Measurements from ENCODE around the gene B3GNT9.

The B3GNT9 gene

GRCh38 chr16:67185651-67186134 lies 34.9 kb upstream of the B3GNT9 start:
- Histone ChIP-seq H3K4me3 (ENCODE audit: insufficient read depth, low read depth, low read length) (no peak overlapping the region), H3K27me3 (ENCODE audit: control insufficient read depth, insufficient read depth, low read length, poor library complexity, severe bottlenecking) (peaks cover 28% of the 10 kb centered on the region), H3K9me3 (ENCODE audit: control insufficient read depth, low read length) (no peaks in the 10 kb centered on the region), H3K36me3 (ENCODE audit: control insufficient read depth, insufficient read depth, low read length) (no peaks in the 10 kb centered on the region), H3K27ac (ENCODE audit: insufficient read depth, low read depth, low read length, poor library complexity, severe bottlenecking) (no peak overlapping the region), H3K4me1 (ENCODE audit: control insufficient read depth, insufficient read depth, low read length) (peaks cover 15% of the 10 kb centered on the region)
- 16 to 18% methylated on average over 12 of the region's 12 CpGs for WGBS, 2 experiments

GRCh38 chr16:67184995-67185650 lies 34.3 kb upstream of the B3GNT9 start:
- H3K4me3 ChIP-seq (ENCODE audit: insufficient read depth, low read depth, low read length) = peak overlapping the region; percentile 83
- H3K27ac ChIP-seq (ENCODE audit: insufficient read depth, low read depth, low read length, poor library complexity, severe bottlenecking) = no peak overlapping the region

GRCh38 chr16:67184453-67184994 lies 33.7 kb upstream of the B3GNT9 start:
- Histone ChIP-seq H3K27ac (ENCODE audit: insufficient read depth, low read depth, low read length, poor library complexity, severe bottlenecking) (no peak overlapping the region), H3K9me3 (ENCODE audit: control insufficient read depth, low read length) (no peaks in the 10 kb centered on the region), H3K36me3 (ENCODE audit: control insufficient read depth, insufficient read depth, low read length) (no peaks in the 10 kb centered on the region), H3K27me3 (ENCODE audit: control insufficient read depth, insufficient read depth, low read length, poor library complexity, severe bottlenecking) (peaks cover 29% of the 10 kb centered on the region), H3K4me3 (ENCODE audit: insufficient read depth, low read depth, low read length) (peak overlapping the region; percentile 83), H3K4me1 (ENCODE audit: control insufficient read depth, insufficient read depth, low read length) (peaks cover 15% of the 10 kb centered on the region)
- 12 to 14% methylated on average over 59 of the region's 59 CpGs for WGBS, 2 experiments

More at GRCh38 chr16:67184995-67185650, 34.3 kb upstream of the B3GNT9 start:
- no peaks in the 10 kb centered on the region for H3K9me3 ChIP-seq (ENCODE audit: control insufficient read depth, low read length)
- 21 to 24% methylated on average over 43 of the region's 43 CpGs for WGBS, 2 experiments
- no peaks in the 10 kb centered on the region for H3K36me3 ChIP-seq (ENCODE audit: control insufficient read depth, insufficient read depth, low read length)
- H3K27me3 ChIP-seq (ENCODE audit: control insufficient read depth, insufficient read depth, low read length, poor library complexity, severe bottlenecking) = peaks cover 28% of the 10 kb centered on the region
- H3K4me1 ChIP-seq (ENCODE audit: control insufficient read depth, insufficient read depth, low read length) = peaks cover 15% of the 10 kb centered on the region

DNA sequence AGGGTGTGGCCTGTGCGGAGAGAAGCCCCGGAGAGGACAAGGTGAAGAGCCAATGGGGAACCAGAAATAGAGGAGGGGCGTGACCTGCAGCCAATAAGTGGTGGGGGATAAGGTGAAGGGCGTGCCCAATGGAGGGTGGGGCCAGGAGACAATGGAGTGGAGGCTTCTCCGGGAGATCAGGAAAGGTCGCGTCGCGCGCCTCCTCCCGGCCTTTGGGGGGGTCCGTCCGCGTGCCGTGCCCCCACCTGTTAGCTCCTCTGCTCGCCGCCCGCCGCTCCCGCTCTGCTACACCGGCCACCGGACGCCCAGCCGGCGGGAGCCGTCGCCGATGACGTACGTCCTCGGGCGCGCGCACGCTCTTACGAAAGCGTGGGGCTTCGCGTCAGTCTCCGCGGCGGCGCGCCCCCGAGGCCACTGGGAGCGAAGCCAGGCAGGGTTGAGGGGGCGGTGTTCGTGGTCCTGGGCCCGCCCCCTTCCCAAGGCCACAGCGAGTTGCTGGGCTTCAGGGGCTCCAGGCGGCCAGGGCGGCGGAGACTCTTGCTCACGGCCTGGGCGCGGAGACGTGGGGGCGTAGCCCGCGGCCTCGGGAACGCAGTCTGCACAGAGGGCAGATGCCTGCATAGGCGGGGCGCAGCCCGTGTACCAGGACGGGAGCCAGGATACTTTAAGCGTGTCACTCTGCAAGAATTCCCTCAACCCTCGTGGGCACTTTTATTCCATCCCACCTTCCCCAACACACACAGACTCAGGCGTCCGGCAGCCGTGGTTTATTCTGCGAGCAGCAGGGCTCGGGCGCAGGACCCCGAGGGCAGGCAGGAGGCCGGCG lies 33.0 kb upstream of the B3GNT9 start, which contains the start of gene MATCAP1:
TSS of gene MATCAP1 (minus strand) at position 337 of the 826 bp plus-strand sequence. CDS start 3,353 bp downstream, outside the sequence.
- Histone ChIP-seq H3K36me3 (ENCODE audit: control insufficient read depth, insufficient read depth, low read length) (no peaks in the 10 kb centered on the region), H3K27me3 (ENCODE audit: control insufficient read depth, insufficient read depth, low read length, poor library complexity, severe bottlenecking) (peaks cover 35% of the 10 kb centered on the region), H3K4me3 (ENCODE audit: insufficient read depth, low read depth, low read length) (peak within 1 kb of the TSS; percentile 83), H3K9me3 (ENCODE audit: control insufficient read depth, low read length) (no peaks in the 10 kb centered on the region), H3K27ac (ENCODE audit: insufficient read depth, low read depth, low read length, poor library complexity, severe bottlenecking) (peak within 1 kb of the TSS; percentile 96), H3K4me1 (ENCODE audit: control insufficient read depth, insufficient read depth, low read length) (peaks cover 15% of the 10 kb centered on the region)
- WGBS, 2 experiments = 0 to 1% methylated on average over 77 of the region's 77 CpGs

DNA sequence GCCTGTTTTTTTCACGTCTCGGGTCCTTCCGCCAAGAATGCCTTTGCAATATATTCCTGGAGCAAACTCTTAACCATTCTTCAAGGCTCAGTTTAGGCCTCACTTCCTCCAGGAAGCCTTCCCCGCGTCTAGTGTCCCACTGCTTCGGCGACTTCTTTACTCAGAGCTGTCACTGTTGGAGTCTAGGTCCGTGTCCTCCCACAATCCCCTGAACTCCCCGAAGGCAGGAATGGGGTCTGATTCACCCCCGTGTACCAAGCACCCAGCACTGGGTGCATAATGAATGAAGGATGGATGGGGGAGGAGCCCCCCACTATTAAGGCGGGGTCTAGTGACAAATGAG lies 32.5 kb upstream of the B3GNT9 start:
- WGBS, 2 experiments = 10 to 16% methylated on average over 11 of the region's 11 CpGs
- no peaks in the 10 kb centered on the region for H3K36me3 ChIP-seq (ENCODE audit: control insufficient read depth, insufficient read depth, low read length)
- peaks cover 41% of the 10 kb centered on the region for H3K27me3 ChIP-seq (ENCODE audit: control insufficient read depth, insufficient read depth, low read length, poor library complexity, severe bottlenecking)
- peaks cover 15% of the 10 kb centered on the region for H3K4me1 ChIP-seq (ENCODE audit: control insufficient read depth, insufficient read depth, low read length)
- peak overlapping the region; percentile 96 for H3K27ac ChIP-seq (ENCODE audit: insufficient read depth, low read depth, low read length, poor library complexity, severe bottlenecking)
- peak overlapping the region; percentile 83 for H3K4me3 ChIP-seq (ENCODE audit: insufficient read depth, low read depth, low read length)
- no peaks in the 10 kb centered on the region for H3K9me3 ChIP-seq (ENCODE audit: control insufficient read depth, low read length)

DNA sequence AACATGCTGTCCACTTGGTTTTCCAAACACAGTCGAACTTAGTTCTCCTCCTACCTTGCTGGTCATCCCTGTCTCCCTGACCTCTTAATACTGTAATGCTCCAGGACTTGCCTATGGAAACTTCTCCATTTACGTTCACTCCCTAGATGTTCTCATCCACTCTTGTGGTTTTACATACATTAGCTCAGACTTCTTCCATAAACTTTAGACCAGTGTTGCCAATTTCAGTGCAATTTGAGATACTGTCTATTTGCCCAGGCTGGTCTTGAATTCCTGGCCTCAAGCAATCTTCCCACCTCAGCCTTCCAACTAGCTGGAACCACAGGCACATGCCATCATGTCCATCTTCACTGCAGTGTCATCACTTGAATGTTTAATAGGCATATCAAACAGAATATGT lies 31.5 kb upstream of the B3GNT9 start:
- H3K27ac ChIP-seq (ENCODE audit: insufficient read depth, low read depth, low read length, poor library complexity, severe bottlenecking) = no peak overlapping the region
- no peak overlapping the region for H3K4me3 ChIP-seq (ENCODE audit: insufficient read depth, low read depth, low read length)
- H3K27me3 ChIP-seq (ENCODE audit: control insufficient read depth, insufficient read depth, low read length, poor library complexity, severe bottlenecking) = peaks cover 51% of the 10 kb centered on the region
- no peaks in the 10 kb centered on the region for H3K9me3 ChIP-seq (ENCODE audit: control insufficient read depth, low read length)
- no peaks in the 10 kb centered on the region for H3K36me3 ChIP-seq (ENCODE audit: control insufficient read depth, insufficient read depth, low read length)
- 85 to 92% methylated on average over 2 of the region's 2 CpGs for WGBS, 2 experiments
- peaks cover 15% of the 10 kb centered on the region for H3K4me1 ChIP-seq (ENCODE audit: control insufficient read depth, insufficient read depth, low read length)

DNA sequence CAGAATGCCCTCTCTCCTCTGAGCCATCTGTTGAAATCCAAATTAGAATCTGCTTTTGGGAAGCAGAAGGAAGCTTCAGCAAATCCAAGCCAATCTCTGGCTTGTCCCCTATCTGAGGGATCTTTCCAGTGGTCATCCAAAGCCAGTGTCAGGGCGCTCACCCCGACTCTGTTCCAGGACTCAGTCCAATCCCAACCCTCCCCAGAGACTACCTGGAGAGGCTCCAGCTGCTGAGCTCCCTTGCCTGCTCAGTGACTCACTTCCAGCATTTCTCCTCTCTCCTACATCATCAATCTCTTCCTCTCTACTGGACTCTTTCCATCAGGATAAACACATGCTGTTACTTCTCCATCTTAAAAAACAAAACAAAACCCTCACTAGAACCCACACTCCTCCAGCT lies 30.5 kb upstream of the B3GNT9 start:
- H3K27ac ChIP-seq (ENCODE audit: insufficient read depth, low read depth, low read length, poor library complexity, severe bottlenecking) = no peak overlapping the region
- H3K4me1 ChIP-seq (ENCODE audit: control insufficient read depth, insufficient read depth, low read length) = peaks cover 7% of the 10 kb centered on the region
- no peaks in the 10 kb centered on the region for H3K36me3 ChIP-seq (ENCODE audit: control insufficient read depth, insufficient read depth, low read length)
- 93 to 100% methylated on average over 2 of the region's 2 CpGs for WGBS, 2 experiments
- H3K4me3 ChIP-seq (ENCODE audit: insufficient read depth, low read depth, low read length) = no peak overlapping the region
- H3K27me3 ChIP-seq (ENCODE audit: control insufficient read depth, insufficient read depth, low read length, poor library complexity, severe bottlenecking) = peaks cover 57% of the 10 kb centered on the region
- H3K9me3 ChIP-seq (ENCODE audit: control insufficient read depth, low read length) = no peaks in the 10 kb centered on the region

GRCh38 chr16:67180166-67180565 lies 29.4 kb upstream of the B3GNT9 start:
- WGBS, 2 experiments = 93 to 94% methylated on average over 16 of the region's 16 CpGs
- no peak overlapping the region for H3K4me3 ChIP-seq (ENCODE audit: insufficient read depth, low read depth, low read length)
- no peak overlapping the region for H3K27ac ChIP-seq (ENCODE audit: insufficient read depth, low read depth, low read length, poor library complexity, severe bottlenecking)
- no peaks in the 10 kb centered on the region for H3K36me3 ChIP-seq (ENCODE audit: control insufficient read depth, insufficient read depth, low read length)
- H3K9me3 ChIP-seq (ENCODE audit: control insufficient read depth, low read length) = no peaks in the 10 kb centered on the region
- peaks cover 57% of the 10 kb centered on the region for H3K27me3 ChIP-seq (ENCODE audit: control insufficient read depth, insufficient read depth, low read length, poor library complexity, severe bottlenecking)
- H3K4me1 ChIP-seq (ENCODE audit: control insufficient read depth, insufficient read depth, low read length) = peaks cover 5% of the 10 kb centered on the region

DNA sequence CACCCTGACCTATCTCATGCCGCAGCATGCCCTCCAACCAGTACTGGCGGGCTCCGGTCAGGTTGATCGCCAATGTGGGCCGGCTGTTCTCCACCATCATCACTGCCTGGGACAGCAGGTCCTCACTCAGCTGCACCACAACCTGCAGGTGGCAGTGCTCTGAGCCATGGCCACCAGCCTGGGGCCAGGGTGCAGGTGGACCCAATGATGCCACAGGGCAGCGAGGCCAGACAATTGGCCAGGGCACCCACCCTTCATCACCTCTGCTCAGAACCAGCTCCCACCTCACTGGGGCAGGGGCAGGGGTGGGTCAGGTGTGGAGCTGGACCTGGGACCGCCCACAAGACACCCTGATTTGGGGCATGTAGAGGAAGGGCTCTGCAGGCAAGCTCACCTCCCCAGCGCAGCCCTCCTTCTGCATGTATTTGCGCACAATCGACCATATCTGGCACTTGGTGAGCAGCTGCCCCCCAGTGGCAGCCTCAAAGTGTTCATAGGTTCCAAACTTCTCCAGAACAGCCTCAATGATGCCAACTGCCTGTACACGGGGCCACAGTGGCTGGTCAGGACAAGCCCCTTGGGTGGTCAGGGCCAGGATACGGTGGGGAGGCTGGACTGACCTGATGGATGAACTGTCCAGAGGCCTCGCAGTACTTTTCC lies 28.8 kb upstream of the B3GNT9 start:
- Histone ChIP-seq H3K4me3 (ENCODE audit: insufficient read depth, low read depth, low read length) (no peak overlapping the region), H3K4me1 (ENCODE audit: control insufficient read depth, insufficient read depth, low read length) (no peaks in the 10 kb centered on the region), H3K27me3 (ENCODE audit: control insufficient read depth, insufficient read depth, low read length, poor library complexity, severe bottlenecking) (peaks cover 57% of the 10 kb centered on the region), H3K27ac (ENCODE audit: insufficient read depth, low read depth, low read length, poor library complexity, severe bottlenecking) (no peak overlapping the region), H3K36me3 (ENCODE audit: control insufficient read depth, insufficient read depth, low read length) (no peaks in the 10 kb centered on the region), H3K9me3 (ENCODE audit: control insufficient read depth, low read length) (no peaks in the 10 kb centered on the region)
- WGBS, 2 experiments = 94% methylated on average over 13 of the region's 13 CpGs

Measured in ectodermal cell (in vitro differentiated cells).